Spleen (tissue), 11 donors: ENCODE results near the gene FILIP1L. TPM values are rescaled to one million over a fixed set of nuclear protein-coding genes. Genes with fewer than 3 reads are reported as not detected.
A peak's percentile ranks its signal among the peaks of the same experiment; 100 is the strongest.

Experiments
- DNase-seq: peaks from one replicate; pipeline ENCODE4 v3.0.0-alpha.2; 2020
- H3K27ac ChIP-seq, 8 donors: fragments of 200-600 bp; sonication (generic) in 7 of 8; 1 replicate in 4 of 8; 2 replicates in 4 of 8; pipeline versions ENCODE4 v1.5.0 to v1.8.0; 2016 to 2021; ENCODE audit warnings: inconsistent platforms in 4 of 8, mild to moderate bottlenecking in 4 of 8, moderate library complexity in 1 of 8
- H3K27me3 ChIP-seq, 7 donors: fragments of 200-600 bp; sonication (generic) in 6 of 7; replicated peaks in 1 of 7; 1 replicate in 4 of 7; 2 replicates in 3 of 7; pipeline versions ENCODE4 v1.5.0 to v1.8.0; 2016 to 2021; ENCODE audit warnings: inconsistent platforms in 3 of 7, mild to moderate bottlenecking in 1 of 7
- H3K36me3 ChIP-seq, 6 donors: fragments of 200-600 bp; sonication (generic) in 5 of 6; 1 replicate in 4 of 6; 2 replicates in 2 of 6; pipeline versions ENCODE4 v1.5.0 to v1.8.0; 2016 to 2021; ENCODE audit warnings: inconsistent platforms in 2 of 6
- H3K4me1 ChIP-seq, 6 donors: fragments of 200-600 bp; sonication (generic) in 5 of 6; 1 replicate in 3 of 6; 2 replicates in 3 of 6; pipeline versions ENCODE4 v1.5.0 to v1.8.0; 2016 to 2021; ENCODE audit warnings: inconsistent platforms in 3 of 6
- H3K4me3 ChIP-seq, 8 donors: fragments of 200-600 bp; sonication (generic) in 7 of 8; 1 replicate in 4 of 8; 2 replicates in 4 of 8; pipeline versions ENCODE4 v1.5.0 to v1.8.0; 2016 to 2021; ENCODE audit warnings: inconsistent platforms in 4 of 8, mild to moderate bottlenecking in 4 of 8, moderate library complexity in 2 of 8
- H3K9me3 ChIP-seq, 8 donors: fragments of 200-600 bp; sonication (generic) in 7 of 8; 1 replicate in 4 of 8; 2 replicates in 4 of 8; pipeline versions ENCODE4 v1.5.0 to v1.8.0; 2016 to 2021; ENCODE audit warnings: inconsistent platforms in 4 of 8
- CTCF ChIP-seq, 11 experiments: fragments of 200-600 bp in 7 of 11; fragments of 450-650 bp in 4 of 11; sonication (generic) in 4 of 11; IDR thresholded peaks in 8 of 11; conservative IDR thresholded peaks in 3 of 11; 1 replicate in 7 of 11; 2 replicates in 4 of 11; pipeline versions ENCODE4 v1.4.0 to v1.8.0; 2016 to 2021; ENCODE audit warnings: antibody characterized with exemption in 11 of 11, inconsistent platforms in 4 of 11, mild to moderate bottlenecking in 1 of 11
- POLR2A ChIP-seq, 3 donors: fragments of 450-650 bp; IDR thresholded peaks; one replicate each; pipeline ENCODE4 v1.5.1; 2017; ENCODE audit warnings: antibody characterized with exemption in 3 of 3, mild to moderate bottlenecking in 1 of 3
- POLR2AphosphoS5 ChIP-seq, 3 donors: sonication (generic); formaldehyde crosslinking; IDR thresholded peaks; one replicate each; pipeline ENCODE4 v1.5.1; 2017; ENCODE audit warnings: antibody characterized with exemption in 3 of 3
- WGBS, 5 donors: extraction: QIAGEN DNeasy Blood & Tissue Kit in 3 of 5; methylation state at CpG; one replicate each; pipeline versions ENCODE4 v1.1.5 to v1.1.7; 2013 to 2018; 5-methylcytosine and 5-hydroxymethylcytosine counted together
- intact Hi-C: fragments of 100-400 bp; cut with DNase I; formaldehyde crosslinking; loops from one replicate; pipeline ENCODE4 v1.15.0; 2023; ENCODE audit warnings: low total_unique reads
- polyA plus RNA-seq, 3 donors: library from polyadenylated mRNA; stranded (reverse); fragments of 200-250 nt; gene quantifications; one replicate each; pipeline ENCODE4 v1.2.1, GENCODE V29; 2013
- total RNA-seq, 7 donors: library from RNA; depleted of rRNA in 3 of 7; stranded (reverse); fragments of >200 nt in 3 of 7; fragmentation: NEBNext Ultra II Directional in 4 of 7; extraction: Animal tissue kit (Norgen Biotek cat#: 25700) in 4 of 7; gene quantifications; one replicate each; pipeline versions ENCODE4 v1.1.0 to v1.2.1, GENCODE V29; 2016 to 2021
- donor health status: healthy with polysubstance abuse.
- donor health status: DM: no; HTN: no; CAD: no; lungs with moderate emphysema.
- donor health status: DM: no; HTN: no; CAD: no.
- donor health status: Bipolar disorder and iron deficiency.
- donor health status: healthy.
- donor health status: DM: no; HTN: no; CAD: no.
- donor health status: DM: yes; HTN: yes; CAD: no.

FILIP1L gene
- total and polyA plus RNA-seq, 10 donors = 11.1 to 47.7 (median 30.9) TPM

GRCh38 chr3:100159331-100160153 lies 45.2 kb upstream of the FILIP1L start:
- TF ChIP-seq CTCF (IDR thresholded peaks at IDR 0.05 in 8 of 11, conservative IDR thresholded peaks at IDR 0.05 in 3 of 11) (no peak), POLR2AphosphoS5 (IDR thresholded peaks at IDR 0.05) (no peak), POLR2A (IDR thresholded peaks at IDR 0.05) (no peak)
- Histone ChIP-seq H3K4me1 (peaks cover 0 to 37% (median 13%) of the 10 kb centered on the region in 6 donors), H3K27ac (peak overlapping the region in 7 of 8 donors; percentile 48 to 75 (median 64)), H3K36me3 (peaks cover 0 to 40% (median 3%) of the 10 kb centered on the region in 6 donors), H3K9me3 (peaks cover 0 to 26% (median 21%) of the 10 kb centered on the region in 8 donors), H3K27me3 (no peaks in the 10 kb centered on the region), H3K4me3 (no peak overlapping the region)
- intact Hi-C loops = no loop called here
- 53 to 71% (median 68%) methylated on average over 4 of the region's 4 CpGs for WGBS, 5 donors
- DNase-seq = no peak

DNA sequence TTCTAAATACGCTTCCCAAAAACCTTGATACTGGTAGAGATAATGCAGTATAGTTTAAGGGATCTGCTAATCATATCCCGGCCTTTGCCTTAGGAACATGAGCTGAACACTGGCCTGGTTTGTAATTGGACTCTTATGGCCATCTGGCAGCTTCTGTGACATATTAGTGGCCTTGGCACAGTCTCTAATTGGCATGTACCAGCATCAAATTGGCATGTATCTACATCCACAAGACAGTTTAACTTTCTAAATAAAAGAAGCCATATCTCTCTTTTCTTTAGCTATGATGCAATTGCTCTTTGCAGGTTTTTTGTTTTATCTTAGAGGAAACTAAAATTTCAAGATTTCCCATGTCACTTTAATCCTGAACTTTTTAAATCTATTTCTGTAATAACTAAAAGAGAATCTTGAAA lies 44.6 kb upstream of the FILIP1L start:
- intact Hi-C loops = no loop called here
- DNase-seq = no peak
- WGBS, 5 donors = 61 to 82% (median 69%) methylated on average over 2 of the region's 2 CpGs
- peaks cover 0 to 37% (median 13%) of the 10 kb centered on the region in 6 donors for H3K4me1 ChIP-seq
- H3K4me3 ChIP-seq = no peak overlapping the region
- peaks cover 0 to 29% (median 23%) of the 10 kb centered on the region in 8 donors for H3K9me3 ChIP-seq
- TF ChIP-seq POLR2AphosphoS5 (IDR thresholded peaks at IDR 0.05) (no peak), POLR2A (IDR thresholded peaks at IDR 0.05) (no peak), CTCF (IDR thresholded peaks at IDR 0.05 in 8 of 11, conservative IDR thresholded peaks at IDR 0.05 in 3 of 11) (no peak)
- peaks cover 0 to 43% (median 3%) of the 10 kb centered on the region in 6 donors for H3K36me3 ChIP-seq
- H3K27me3 ChIP-seq = no peaks in the 10 kb centered on the region
- peak overlapping the region in 7 of 8 donors; percentile 48 to 75 (median 64) for H3K27ac ChIP-seq

DNA sequence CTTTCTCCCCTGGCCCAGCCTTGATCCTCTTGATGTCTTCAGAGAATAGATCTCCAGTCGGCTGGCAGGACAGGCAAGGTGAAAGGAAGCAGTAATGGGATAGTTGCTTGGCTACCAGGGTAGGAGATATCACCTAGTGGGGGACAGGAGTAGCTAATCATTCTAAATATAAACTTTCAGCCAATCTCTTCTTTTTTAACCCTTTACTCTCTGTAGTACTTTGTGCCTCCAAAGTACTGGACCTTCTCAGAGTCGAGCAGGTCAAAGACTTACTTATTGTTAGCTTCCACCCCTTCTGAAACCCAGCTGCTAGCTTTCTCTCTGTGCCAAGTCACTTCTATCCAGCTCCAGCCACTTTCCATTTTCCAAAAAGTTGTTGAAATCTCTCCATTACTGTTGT lies 43.4 kb upstream of the FILIP1L start:
- no peaks in the 10 kb centered on the region for H3K27me3 ChIP-seq
- no peak for DNase-seq
- H3K27ac ChIP-seq = peak overlapping the region in 4 of 8 donors; percentile 48 to 75 (median 72)
- H3K9me3 ChIP-seq = peaks cover 0 to 29% (median 23%) of the 10 kb centered on the region in 8 donors
- peaks cover 0 to 37% (median 13%) of the 10 kb centered on the region in 6 donors for H3K4me1 ChIP-seq
- no peak overlapping the region for H3K4me3 ChIP-seq
- peaks cover 0 to 37% (median 3%) of the 10 kb centered on the region in 6 donors for H3K36me3 ChIP-seq
- WGBS, 5 donors = 65 to 84% (median 81%) methylated on average over 2 of the region's 2 CpGs
- intact Hi-C loops = no loop called here
- no peak for TF ChIP-seq POLR2AphosphoS5 (IDR thresholded peaks at IDR 0.05)

DNA sequence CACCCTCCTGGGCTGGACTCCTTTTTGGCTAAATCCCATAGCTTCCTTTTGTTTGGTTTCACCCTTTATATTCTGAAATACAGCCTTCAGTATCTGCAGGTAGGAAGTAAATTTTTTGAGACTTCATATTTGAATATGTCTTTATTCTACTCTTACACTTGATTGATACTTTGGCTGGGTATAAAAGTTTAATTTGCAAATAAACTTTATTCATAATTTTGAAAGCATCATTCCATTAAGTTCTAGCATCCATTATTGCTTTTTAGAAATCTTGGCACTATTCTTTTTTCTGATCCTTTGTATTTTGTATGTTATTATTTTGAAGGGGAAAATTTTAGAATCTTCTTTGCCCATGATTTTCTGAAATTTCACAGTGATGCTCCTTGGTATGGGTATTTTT lies 41.3 kb upstream of the FILIP1L start:
- Histone ChIP-seq H3K27ac (no peak overlapping the region), H3K27me3 (no peaks in the 10 kb centered on the region), H3K9me3 (peaks cover 0 to 29% (median 23%) of the 10 kb centered on the region in 8 donors), H3K4me1 (peaks cover 0 to 24% (median 13%) of the 10 kb centered on the region in 6 donors), H3K36me3 (peaks cover 0 to 39% (median 5%) of the 10 kb centered on the region in 6 donors), H3K4me3 (no peak overlapping the region)
- intact Hi-C loops = no loop called here
- DNase-seq = no peak
- TF ChIP-seq CTCF (IDR thresholded peaks at IDR 0.05 in 8 of 11, conservative IDR thresholded peaks at IDR 0.05 in 3 of 11) = no peak
- no peak for TF ChIP-seq POLR2A (IDR thresholded peaks at IDR 0.05)
- no peak for TF ChIP-seq POLR2AphosphoS5 (IDR thresholded peaks at IDR 0.05)
